ENCODE data around the gene ZMIZ2.
"Not testable (repeated sequence)": the region's sequence is repeated elsewhere in the genome, so short reads cannot be mapped to it uniquely, and the experiment has no call there.

The ZMIZ2 gene, protein sequence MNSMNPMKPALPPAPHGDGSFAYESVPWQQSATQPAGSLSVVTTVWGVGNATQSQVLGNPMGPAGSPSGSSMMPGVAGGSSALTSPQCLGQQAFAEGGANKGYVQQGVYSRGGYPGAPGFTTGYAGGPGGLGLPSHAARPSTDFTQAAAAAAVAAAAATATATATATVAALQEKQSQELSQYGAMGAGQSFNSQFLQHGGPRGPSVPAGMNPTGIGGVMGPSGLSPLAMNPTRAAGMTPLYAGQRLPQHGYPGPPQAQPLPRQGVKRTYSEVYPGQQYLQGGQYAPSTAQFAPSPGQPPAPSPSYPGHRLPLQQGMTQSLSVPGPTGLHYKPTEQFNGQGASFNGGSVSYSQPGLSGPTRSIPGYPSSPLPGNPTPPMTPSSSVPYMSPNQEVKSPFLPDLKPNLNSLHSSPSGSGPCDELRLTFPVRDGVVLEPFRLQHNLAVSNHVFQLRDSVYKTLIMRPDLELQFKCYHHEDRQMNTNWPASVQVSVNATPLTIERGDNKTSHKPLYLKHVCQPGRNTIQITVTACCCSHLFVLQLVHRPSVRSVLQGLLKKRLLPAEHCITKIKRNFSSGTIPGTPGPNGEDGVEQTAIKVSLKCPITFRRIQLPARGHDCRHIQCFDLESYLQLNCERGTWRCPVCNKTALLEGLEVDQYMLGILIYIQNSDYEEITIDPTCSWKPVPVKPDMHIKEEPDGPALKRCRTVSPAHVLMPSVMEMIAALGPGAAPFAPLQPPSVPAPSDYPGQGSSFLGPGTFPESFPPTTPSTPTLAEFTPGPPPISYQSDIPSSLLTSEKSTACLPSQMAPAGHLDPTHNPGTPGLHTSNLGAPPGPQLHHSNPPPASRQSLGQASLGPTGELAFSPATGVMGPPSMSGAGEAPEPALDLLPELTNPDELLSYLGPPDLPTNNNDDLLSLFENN

DNA sequence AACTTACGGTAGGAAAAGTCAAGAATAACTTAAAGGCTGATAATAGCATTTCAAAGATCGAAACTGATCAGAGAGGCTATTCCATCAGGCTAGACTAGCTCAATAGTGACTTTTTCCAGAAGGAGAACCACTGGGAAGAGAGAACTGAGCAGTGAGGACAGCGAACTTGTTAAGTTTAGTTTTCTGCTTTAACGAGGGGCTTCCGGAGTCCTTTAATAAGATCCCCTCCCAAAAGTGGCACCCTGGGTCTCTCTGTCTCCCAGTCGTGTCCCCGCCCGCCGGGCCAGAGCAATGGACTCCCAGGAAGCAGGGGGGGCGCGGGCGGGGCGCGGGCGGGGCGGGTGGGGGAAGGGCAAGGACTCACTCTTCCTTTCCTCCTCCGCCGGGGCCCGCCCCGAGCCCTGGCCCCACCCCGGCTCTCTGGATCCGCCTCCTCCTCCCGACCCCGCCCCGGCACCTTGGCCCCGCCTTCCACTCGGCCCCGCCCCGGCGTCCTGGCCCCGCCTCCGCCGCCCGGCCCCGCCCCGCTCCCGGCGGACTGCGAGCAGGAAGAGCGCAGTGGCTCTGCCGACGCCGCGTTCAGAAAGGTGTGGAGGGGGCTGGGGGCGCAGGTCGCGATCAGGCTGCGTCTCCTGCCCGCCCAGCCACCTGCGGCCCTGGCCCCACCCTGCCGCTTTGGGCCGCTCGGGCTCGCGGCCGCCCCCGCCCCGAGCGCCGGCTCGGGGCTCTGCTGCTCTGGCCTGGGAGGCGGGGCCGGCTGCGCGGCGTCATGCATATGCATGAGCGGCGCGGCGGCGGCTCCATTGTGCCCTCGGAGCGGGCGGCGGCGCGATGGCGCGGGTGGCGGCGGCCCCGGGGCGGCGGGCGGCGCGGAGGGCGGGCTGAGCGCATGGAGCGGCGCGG lies at the start of gene ZMIZ2:
Gene ZMIZ2, plus strand, starts transcription at position 803 of the 903 bp plus-strand sequence. CDS start 7,403 bp downstream, outside the sequence.
- Histone ChIP-seq H3K4me1 (ENCODE audit: insufficient read depth, poor library complexity, severe bottlenecking) (peaks cover 16% of the 10 kb centered on the region), H3K27ac (ENCODE audit: poor library complexity, severe bottlenecking) (peak within 1 kb of the TSS; percentile 51), H3K36me3 (ENCODE audit: low read depth) (peaks cover 29% of the 10 kb centered on the region), H3K27me3 (ENCODE audit: insufficient read depth, poor library complexity, severe bottlenecking) (no peaks in the 10 kb centered on the region), H3K4me3 (ENCODE audit: severe bottlenecking) (peak within 1 kb of the TSS; percentile 78), H3K9me3 (ENCODE audit: severe bottlenecking) (no peaks in the 10 kb centered on the region)
- DNase-seq (ENCODE audit: low spot score) (peak; percentile 94), ATAC-seq (ENCODE audit: low read depth) (peak; percentile 83)
- TF ChIP-seq, protein P1, sequence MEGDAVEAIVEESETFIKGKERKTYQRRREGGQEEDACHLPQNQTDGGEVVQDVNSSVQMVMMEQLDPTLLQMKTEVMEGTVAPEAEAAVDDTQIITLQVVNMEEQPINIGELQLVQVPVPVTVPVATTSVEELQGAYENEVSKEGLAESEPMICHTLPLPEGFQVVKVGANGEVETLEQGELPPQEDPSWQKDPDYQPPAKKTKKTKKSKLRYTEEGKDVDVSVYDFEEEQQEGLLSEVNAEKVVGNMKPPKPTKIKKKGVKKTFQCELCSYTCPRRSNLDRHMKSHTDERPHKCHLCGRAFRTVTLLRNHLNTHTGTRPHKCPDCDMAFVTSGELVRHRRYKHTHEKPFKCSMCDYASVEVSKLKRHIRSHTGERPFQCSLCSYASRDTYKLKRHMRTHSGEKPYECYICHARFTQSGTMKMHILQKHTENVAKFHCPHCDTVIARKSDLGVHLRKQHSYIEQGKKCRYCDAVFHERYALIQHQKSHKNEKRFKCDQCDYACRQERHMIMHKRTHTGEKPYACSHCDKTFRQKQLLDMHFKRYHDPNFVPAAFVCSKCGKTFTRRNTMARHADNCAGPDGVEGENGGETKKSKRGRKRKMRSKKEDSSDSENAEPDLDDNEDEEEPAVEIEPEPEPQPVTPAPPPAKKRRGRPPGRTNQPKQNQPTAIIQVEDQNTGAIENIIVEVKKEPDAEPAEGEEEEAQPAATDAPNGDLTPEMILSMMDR (IDR thresholded peaks at IDR 0.05; ENCODE audit: poor library complexity, severe bottlenecking), result no peak

DNA sequence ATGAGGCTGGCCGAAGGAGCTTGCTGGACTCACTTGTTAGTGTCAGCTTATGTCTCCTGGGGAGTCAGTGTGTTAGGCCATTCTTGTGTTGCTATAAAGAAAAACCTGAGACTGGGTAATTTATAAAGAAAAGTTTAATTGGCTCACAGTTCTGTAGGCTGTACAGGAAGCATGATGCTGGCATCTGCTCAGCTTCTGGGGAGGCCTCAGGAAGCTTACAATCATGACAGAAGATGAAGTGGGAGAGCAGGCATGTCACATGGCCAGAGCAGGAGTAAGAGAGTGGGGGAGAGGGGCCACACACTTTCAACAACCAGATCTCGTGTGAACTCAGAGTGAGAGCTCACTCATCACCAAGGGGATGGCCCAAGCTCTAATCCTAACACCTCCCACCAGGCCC lies 49.0 kb upstream of the ZMIZ2 start:
- not testable (repeated sequence) for DNase-seq (ENCODE audit: low spot score); ATAC-seq (ENCODE audit: low read depth)
- peaks cover 79% of the 10 kb centered on the region for H3K36me3 ChIP-seq (ENCODE audit: low read depth)

DNA sequence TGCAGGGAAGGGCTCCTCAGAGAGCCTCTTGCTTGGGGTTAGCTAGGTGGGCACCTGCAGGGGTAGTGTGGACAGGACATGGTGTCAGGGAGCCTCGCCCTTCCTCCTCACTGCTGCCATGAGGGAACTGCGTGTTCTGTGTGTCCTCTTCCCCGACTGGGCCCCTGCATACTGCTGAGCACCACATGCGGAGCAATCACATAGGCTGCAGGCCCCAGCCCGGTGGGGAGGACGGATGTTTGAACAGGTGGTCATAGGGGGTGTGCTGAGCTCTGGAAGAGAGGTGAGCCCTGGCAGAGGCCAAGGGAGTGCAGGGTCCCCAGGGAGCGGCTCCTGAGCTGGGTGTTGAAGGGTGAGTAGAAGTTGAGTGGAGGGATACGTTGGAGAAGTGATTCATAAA lies 48.3 kb upstream of the ZMIZ2 start:
- no peaks in the 10 kb centered on the region for H3K9me3 ChIP-seq (ENCODE audit: severe bottlenecking)
- TF ChIP-seq, protein P1 (IDR thresholded peaks at IDR 0.05; ENCODE audit: poor library complexity, severe bottlenecking), result no peak
- peaks cover 73% of the 10 kb centered on the region for H3K36me3 ChIP-seq (ENCODE audit: low read depth)
- H3K4me1 ChIP-seq (ENCODE audit: insufficient read depth, poor library complexity, severe bottlenecking), result peaks cover 3% of the 10 kb centered on the region
- H3K27me3 ChIP-seq (ENCODE audit: insufficient read depth, poor library complexity, severe bottlenecking), result no peaks in the 10 kb centered on the region
- no peak overlapping the region for H3K27ac ChIP-seq (ENCODE audit: poor library complexity, severe bottlenecking)
- no peak overlapping the region for H3K4me3 ChIP-seq (ENCODE audit: severe bottlenecking)
- DNase-seq (ENCODE audit: low spot score), result no peak
- ATAC-seq (ENCODE audit: low read depth), result no peak

More for the DNA sequence above, 49.0 kb upstream of the ZMIZ2 start:
- H3K4me1 ChIP-seq (ENCODE audit: insufficient read depth, poor library complexity, severe bottlenecking); H3K4me3 ChIP-seq (ENCODE audit: severe bottlenecking); H3K27ac ChIP-seq (ENCODE audit: poor library complexity, severe bottlenecking); H3K9me3 ChIP-seq (ENCODE audit: severe bottlenecking); H3K27me3 ChIP-seq (ENCODE audit: insufficient read depth, poor library complexity, severe bottlenecking): not testable (repeated sequence)

DNA sequence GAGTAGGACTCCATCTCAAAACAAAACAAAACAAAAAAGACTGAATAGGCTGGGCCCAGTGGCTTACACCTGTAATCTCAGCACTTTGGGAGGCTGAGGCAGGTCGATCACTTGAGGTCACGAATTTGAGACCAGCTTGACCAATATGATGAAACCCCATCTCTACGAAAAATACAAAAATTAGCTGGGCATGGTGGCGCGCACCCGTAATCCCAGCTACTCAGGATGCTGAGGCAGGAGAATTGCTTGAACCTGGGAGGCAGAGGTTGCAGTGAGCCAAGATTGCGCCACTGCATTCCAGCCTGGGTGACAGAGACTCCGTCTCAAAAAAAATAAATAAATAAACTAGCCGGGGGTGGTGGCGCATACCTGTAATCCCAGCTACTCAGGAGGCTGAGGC lies 45.3 kb upstream of the ZMIZ2 start:
- ATAC-seq (ENCODE audit: low read depth); H3K27ac ChIP-seq (ENCODE audit: poor library complexity, severe bottlenecking); DNase-seq (ENCODE audit: low spot score); H3K27me3 ChIP-seq (ENCODE audit: insufficient read depth, poor library complexity, severe bottlenecking); H3K4me3 ChIP-seq (ENCODE audit: severe bottlenecking); H3K4me1 ChIP-seq (ENCODE audit: insufficient read depth, poor library complexity, severe bottlenecking); H3K9me3 ChIP-seq (ENCODE audit: severe bottlenecking): not testable (repeated sequence)
- peaks cover 60% of the 10 kb centered on the region for H3K36me3 ChIP-seq (ENCODE audit: low read depth)

DNA sequence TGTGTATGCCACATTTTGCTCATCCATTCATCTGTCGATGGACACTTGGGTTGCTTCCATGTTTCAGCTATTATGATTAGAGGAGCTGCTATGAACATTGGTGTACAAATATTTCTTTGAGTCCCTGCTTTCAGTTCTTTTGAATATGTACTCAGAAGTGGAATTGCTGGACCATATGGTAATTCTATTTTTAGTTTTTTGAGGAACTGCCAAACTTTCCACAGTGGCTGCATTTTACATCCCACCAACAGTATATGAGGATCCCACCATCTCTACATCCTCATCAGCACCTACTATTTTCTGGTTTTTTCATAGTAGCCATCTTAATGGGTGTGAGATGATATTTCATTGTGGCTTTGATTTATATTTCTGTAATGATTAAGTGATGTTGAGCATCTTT lies 44.7 kb upstream of the ZMIZ2 start:
- H3K36me3 ChIP-seq (ENCODE audit: low read depth), result peaks cover 54% of the 10 kb centered on the region
- no peaks in the 10 kb centered on the region for H3K27me3 ChIP-seq (ENCODE audit: insufficient read depth, poor library complexity, severe bottlenecking)
- TF ChIP-seq, protein P1 (IDR thresholded peaks at IDR 0.05; ENCODE audit: poor library complexity, severe bottlenecking), result no peak
- ATAC-seq (ENCODE audit: low read depth) (no peak), DNase-seq (ENCODE audit: low spot score) (no peak)
- peaks cover 3% of the 10 kb centered on the region for H3K4me1 ChIP-seq (ENCODE audit: insufficient read depth, poor library complexity, severe bottlenecking)
- no peak overlapping the region for H3K4me3 ChIP-seq (ENCODE audit: severe bottlenecking)
- no peak overlapping the region for H3K27ac ChIP-seq (ENCODE audit: poor library complexity, severe bottlenecking)
- no peaks in the 10 kb centered on the region for H3K9me3 ChIP-seq (ENCODE audit: severe bottlenecking)

Data from RWPE2 (cell line).